Hematopoietic multipotent progenitor cell treated with erythropoietin and hydrocortisone succinate and interleukin-3 and kit ligand, for 8 days (in vitro differentiated cells): Measurements from ENCODE around the gene RHOC.

Experiments used
- DNase-seq: peaks from one replicate; pipeline ENCODE4 v3.0.0-alpha.2; 2015

The RHOC gene

GRCh38 chr1:112700290-112701226 is 6.4 kb downstream of the RHOC start:
- DNase-seq = peak; percentile 92

- DNase-seq = no peak
Observed at GRCh38 chr1:112699425-112700144, 7.3 kb downstream of the RHOC start.

GRCh38 chr1:112698366-112699310 is 8.3 kb downstream of the RHOC start:
- peak; percentile 77 for DNase-seq

DNA sequence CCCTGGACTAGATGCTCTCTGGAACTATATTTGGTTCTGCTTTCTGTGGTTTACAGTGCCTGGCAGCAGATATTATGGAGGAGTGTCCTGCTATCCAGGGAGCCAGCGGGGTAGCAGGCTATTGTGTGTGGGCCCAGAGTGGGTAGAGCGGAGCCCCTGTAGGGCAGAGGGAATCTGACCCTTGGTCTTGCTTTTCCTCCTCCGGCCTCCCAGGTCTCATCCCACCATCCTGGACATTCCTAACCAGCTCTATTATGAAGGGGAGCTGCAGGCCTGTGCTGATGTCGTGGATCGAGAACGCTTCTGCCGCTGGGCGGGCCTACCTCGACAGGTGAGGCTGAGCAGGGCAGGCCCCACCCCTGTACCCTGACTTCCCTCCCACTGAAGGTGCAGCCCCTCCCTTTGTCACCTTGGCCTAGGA is 9.1 kb downstream of the RHOC start:
- DNase-seq = no peak

DNA sequence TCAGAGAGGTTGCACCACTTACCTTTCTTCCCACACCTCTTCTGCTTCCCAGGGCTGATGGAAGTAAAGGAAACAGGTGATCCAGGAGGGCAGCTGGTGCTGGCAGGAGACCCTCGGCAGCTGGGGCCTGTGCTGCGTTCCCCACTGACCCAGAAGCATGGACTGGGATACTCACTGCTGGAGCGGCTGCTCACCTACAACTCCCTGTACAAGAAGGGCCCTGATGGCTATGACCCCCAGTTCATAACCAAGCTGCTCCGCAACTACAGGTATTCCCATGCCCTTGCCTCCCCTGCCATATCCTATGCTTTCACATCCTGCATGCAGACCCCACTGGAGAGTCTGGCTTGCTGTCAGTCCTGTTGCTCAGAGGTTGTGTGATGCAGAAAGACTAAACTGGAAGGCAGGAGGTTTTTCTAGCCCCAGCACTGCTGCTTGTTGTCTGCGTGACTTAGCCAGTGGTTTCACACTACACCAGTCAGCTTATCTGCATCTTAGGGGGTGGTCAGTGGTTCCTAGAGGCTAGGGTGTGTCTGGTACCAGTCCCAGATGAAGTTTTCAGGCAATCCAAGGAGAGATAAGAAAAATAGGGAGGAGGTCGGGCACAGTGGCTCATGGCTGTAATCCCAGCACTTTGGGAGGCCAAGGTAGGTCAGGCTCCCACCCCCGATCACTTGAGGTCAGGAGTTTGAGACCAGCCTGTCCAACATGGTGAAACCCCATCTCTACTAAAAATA is 10.2 kb downstream of the RHOC start:
- peak; percentile 63 for DNase-seq

DNA sequence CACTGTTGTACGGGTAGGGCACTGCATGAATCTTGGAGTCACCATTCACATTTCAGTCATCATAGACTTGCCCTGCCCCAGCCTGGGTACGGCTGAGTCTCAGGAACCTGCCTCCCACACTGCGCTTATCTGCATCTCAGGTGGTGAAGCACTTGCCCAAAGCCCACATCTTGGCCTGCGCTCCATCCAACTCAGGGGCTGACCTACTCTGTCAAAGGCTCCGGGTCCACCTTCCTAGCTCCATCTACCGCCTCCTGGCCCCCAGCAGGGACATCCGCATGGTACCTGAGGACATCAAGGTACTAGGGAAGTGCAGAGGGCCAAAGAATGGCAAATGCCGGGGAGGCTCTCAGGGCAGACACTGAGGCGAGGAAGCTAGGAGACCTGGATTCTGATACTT is 11.7 kb downstream of the RHOC start:
- no peak for DNase-seq

- DNase-seq = no peak
Observed at GRCh38 chr1:112694363-112694929, 12.5 kb downstream of the RHOC start.

DNA sequence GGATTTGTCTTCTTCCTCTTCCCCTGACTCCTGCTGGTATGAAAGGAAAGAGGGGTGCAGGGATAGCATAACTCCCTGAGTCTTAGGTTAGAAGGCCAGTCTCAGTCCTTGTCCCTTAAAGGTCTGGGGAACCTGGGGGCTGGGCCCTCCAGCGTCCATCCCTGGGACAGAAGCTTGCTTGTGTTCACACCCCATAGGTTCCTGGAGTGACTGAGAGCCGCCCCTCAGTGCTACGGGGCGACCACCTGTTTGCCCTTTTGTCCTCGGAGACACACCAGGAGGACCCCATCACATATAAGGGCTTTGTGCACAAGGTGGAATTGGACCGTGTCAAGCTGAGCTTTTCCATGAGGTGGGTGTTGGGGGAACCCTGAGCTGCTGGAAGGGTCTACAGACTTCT is 13.1 kb downstream of the RHOC start:
- no peak for DNase-seq

- DNase-seq = no peak
Observed at GRCh38 chr1:112692681-112693080, 14.2 kb downstream of the RHOC start.

DNA sequence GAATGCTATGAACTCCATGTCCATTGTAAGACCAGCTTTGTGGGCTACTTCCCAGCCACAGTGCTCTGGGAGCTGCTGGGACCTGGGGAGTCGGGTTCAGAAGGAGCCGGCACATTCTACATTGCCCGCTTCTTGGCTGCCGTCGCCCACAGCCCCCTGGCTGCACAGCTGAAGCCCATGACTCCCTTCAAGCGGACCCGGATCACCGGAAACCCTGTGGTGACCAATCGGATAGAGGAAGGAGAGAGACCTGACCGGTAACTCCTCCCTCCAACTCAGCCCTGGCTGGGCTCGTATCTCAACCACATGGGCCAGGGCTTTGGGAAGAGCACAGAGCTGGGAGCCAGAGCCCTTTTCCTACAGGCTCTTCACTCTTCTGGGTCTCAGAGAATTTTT is 17.1 kb downstream of the RHOC start:
- DNase-seq = no peak

- no peak for DNase-seq
Observed at GRCh38 chr1:112689196-112689841, 17.6 kb downstream of the RHOC start.

DNA sequence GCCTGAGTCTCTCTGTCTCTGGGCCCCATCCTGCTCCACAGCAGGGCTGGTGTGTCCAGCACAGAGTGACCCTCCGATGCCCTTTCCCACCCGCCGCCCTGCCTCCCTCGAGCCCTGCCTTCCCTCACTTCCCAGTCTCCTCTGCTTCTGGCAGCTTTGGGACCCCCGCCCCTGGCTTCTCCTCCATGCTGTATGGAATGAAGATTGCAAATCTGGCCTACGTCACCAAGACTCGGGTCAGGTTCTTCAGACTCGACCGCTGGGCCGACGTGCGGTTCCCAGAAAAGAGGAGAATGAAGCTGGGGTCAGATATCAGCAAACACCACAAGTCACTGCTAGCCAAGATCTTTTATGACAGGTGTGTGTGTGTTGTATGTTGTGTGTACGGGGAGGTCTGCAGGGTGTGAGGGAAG is 18.1 kb downstream of the RHOC start:
- no peak for DNase-seq

GRCh38 chr1:112687785-112688496 is 19.0 kb downstream of the RHOC start:
- DNase-seq = no peak

GRCh38 chr1:112687361-112687760 is 19.6 kb downstream of the RHOC start:
- no peak for DNase-seq

DNA sequence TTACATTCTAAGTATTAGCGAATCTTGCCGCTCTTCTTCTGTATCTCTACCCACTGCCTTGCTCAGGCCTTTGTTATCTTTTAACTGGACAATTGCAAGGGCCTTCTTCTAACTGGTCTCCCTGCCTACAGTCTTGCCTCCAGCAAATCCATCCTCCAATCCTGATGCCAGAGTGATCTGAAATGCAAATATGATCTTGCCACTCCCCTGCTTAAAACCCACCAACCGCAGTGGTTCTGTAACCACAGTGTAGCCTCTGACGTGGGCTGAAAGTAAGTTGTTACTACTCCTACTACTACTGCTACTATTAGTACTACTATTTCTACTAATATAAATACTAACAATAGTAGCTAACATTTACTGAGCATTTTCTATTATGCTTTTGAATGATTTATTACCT is 20.1 kb downstream of the RHOC start:
- DNase-seq = no peak

GRCh38 chr1:112686417-112686816 is 20.5 kb downstream of the RHOC start:
- no peak for DNase-seq

GRCh38 chr1:112685913-112686312 is 21.0 kb downstream of the RHOC start:
- no peak for DNase-seq

DNA sequence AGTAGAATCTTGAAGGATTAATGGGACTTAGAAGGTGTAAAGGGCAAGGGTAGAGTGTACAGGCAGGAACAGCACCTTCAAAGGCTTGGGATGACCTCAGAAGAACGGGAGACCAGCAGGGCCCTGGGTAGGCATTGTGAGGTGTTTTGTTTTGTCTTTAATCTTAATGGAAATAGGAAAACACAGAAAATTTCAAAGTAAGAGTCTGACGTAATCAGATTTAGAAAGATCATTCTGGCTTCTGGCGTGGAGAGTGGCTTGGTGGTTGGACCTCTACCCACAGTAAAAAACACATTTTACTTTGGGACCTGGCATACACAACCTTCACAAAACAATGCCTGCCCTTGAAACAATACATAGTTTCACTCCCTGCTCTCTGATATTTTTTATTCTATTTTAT is 28.3 kb downstream of the RHOC start:
- DNase-seq = no peak

DNA sequence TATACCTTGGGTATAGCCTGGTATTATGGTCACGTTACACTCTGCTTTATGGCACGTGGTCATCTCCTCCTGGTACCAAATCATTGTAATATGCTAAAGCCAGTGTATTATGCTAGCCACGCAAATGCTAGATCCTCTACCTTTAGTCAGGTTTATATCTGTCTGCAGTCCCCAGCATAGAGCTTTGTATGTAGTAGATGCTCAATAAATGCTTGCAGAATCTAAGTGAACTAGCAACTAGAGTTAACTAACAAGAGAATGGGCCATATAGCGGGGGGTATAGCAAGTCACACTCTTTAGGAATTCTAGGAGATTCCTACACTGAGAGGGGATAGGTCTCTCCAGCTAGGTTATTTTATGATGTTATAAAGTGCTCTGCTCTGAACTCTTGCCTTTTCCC is 29.4 kb downstream of the RHOC start:
- DNase-seq = no peak

DNA sequence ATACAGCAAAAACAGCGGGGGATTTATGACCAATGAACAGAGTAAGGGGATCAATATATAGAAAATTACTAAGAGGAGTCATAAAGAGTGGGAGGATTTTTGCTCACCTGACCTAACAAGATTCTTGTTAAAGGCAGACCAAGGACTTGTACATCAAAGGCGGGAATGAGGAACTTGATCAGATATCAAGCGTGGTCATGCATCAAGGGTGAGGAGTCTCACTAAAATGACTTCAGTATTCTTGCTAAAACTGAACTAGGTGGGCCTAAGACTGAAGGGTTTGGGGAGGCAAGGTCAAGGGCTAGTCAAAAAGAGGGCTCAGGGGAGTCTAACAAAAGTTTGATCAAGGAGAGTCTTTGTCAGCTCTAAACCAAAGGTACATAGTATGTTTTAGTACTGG is 30.4 kb downstream of the RHOC start:
- peak; percentile 48 for DNase-seq
